OCI-LY7 (cell line): ENCODE results near the gene JPH2. TPM values are rescaled to one million over a fixed set of nuclear protein-coding genes. Genes with fewer than 3 reads are reported as not detected.

ENCODE experiments used
- BruUV-seq: library from RNA; stranded (reverse); fragments of 400-500 nt; replicated peaks from 2 replicates; lab custom pipeline; 2021; lab: Mats Ljungman, UMichigan
- CTCF ChIA-PET: fragments of 300-600 bp; sonication (Branson Sonifier 250); formaldehyde crosslinking; loops from one replicate; lab custom pipeline; 2022; ENCODE audit warnings: antibody characterized with exemption; ENCODE audit not compliant: unreplicated experiment; lab: Charles Lee
- POLR2A ChIA-PET: fragments of 300-600 bp; sonication (Branson Sonifier 250); formaldehyde crosslinking; loops from one replicate; lab custom pipeline; 2022; ENCODE audit warnings: antibody characterized with exemption; lab: Charles Lee
- DNase-seq: peaks from one replicate; pipeline ENCODE4 v3.0.0-alpha.2; 2015; ENCODE audit warnings: low spot score
- H2AFZ ChIP-seq: fragments of 200-600 bp; sonication (generic), shearing (Covaris generic); 2 replicates; pipeline ENCODE4 v1.6.1; 2014; ENCODE audit warnings: mild to moderate bottlenecking, antibody characterized with exemption, low read length, moderate library complexity
- H3K27ac ChIP-seq: fragments of 200-600 bp; sonication (generic); 2 replicates; pipeline ENCODE4 v1.5.1; 2014; ENCODE audit warnings: mixed run types, low read depth, mild to moderate bottlenecking, moderate library complexity, low read length, inconsistent platforms; ENCODE audit not compliant: poor library complexity, severe bottlenecking
- H3K36me3 ChIP-seq: fragments of 200-600 bp; sonication (generic); 2 replicates; pipeline ENCODE4 v1.6.1; 2014; ENCODE audit warnings: mild to moderate bottlenecking, antibody characterized with exemption, low read length, moderate library complexity, mixed read lengths; ENCODE audit not compliant: insufficient read depth
- H3K4me1 ChIP-seq: fragments of 200-600 bp; sonication (generic); 2 replicates; pipeline ENCODE4 v1.5.1; 2014; ENCODE audit warnings: mild to moderate bottlenecking, low read length; ENCODE audit not compliant: insufficient read depth, poor library complexity, severe bottlenecking
- H3K4me2 ChIP-seq: fragments of 200-600 bp; sonication (generic); 2 replicates; pipeline ENCODE4 v1.6.1; 2014; ENCODE audit warnings: mild to moderate bottlenecking, low read length
- H3K4me3 ChIP-seq: fragments of 200-600 bp; sonication (generic); 2 replicates; pipeline ENCODE4 v1.5.1; 2014; ENCODE audit warnings: mild to moderate bottlenecking, low read depth, low read length; ENCODE audit not compliant: poor library complexity, severe bottlenecking
- H3K79me2 ChIP-seq: fragments of 200-600 bp; sonication (generic); 2 replicates; pipeline ENCODE4 v1.6.1; 2016; ENCODE audit warnings: low read depth, mild to moderate bottlenecking, low read length, moderate library complexity, mixed read lengths; ENCODE audit not compliant: insufficient read depth
- H3K9me2 ChIP-seq: fragments of 200-600 bp; sonication (generic); 2 replicates; pipeline ENCODE4 v1.6.1; 2016; ENCODE audit warnings: mild to moderate bottlenecking, low read length, mixed read lengths; ENCODE audit not compliant: insufficient read depth
- H3K9me3 ChIP-seq: fragments of 200-600 bp; sonication (generic); 2 replicates; pipeline ENCODE4 v1.6.1; 2014; ENCODE audit warnings: mild to moderate bottlenecking, mixed run types, low read length, mixed read lengths
- H4K20me1 ChIP-seq: fragments of 200-600 bp; sonication (generic); 2 replicates; pipeline ENCODE4 v1.6.1; 2014; ENCODE audit warnings: mild to moderate bottlenecking, antibody characterized with exemption, low read length, moderate library complexity, mixed read lengths; ENCODE audit not compliant: insufficient read depth
- EZH2phosphoT487 ChIP-seq: fragments of 200-600 bp; sonication (generic); IDR thresholded peaks from 2 replicates; pipeline ENCODE4 v1.6.1; 2018; ENCODE audit warnings: low read depth, borderline replicate concordance, mild to moderate bottlenecking, mixed run types, antibody characterized with exemption, low read length, moderate library complexity, mixed read lengths
- intact Hi-C: fragments of 100-400 bp; cut with micrococcal nuclease; formaldehyde crosslinking; loops from one replicate; pipeline ENCODE4 v1.10.0; 2022; ENCODE audit not compliant: unreplicated experiment
- total RNA-seq, 2 experiments: library from RNA; depleted of rRNA in 1 of 2; stranded (reverse); fragments of >200 nt in 1 of 2; shearing (Covaris generic) in 1 of 2; gene quantifications; 2 replicates each; pipeline ENCODE4 v1.2.3, GENCODE V29; 2014 to 2022
- TF ChIP-seq, protein P1 (sequence below): fragments of 200-600 bp; sonication (generic); conservative IDR thresholded peaks from 2 replicates; pipeline ENCODE4 v1.5.1; 2014; ENCODE audit warnings: mild to moderate bottlenecking, antibody characterized with exemption, low read length, moderate library complexity, mixed read lengths

JPH2 gene
- total RNA-seq, 2 experiments from 2014 or later = not detected

DNA sequence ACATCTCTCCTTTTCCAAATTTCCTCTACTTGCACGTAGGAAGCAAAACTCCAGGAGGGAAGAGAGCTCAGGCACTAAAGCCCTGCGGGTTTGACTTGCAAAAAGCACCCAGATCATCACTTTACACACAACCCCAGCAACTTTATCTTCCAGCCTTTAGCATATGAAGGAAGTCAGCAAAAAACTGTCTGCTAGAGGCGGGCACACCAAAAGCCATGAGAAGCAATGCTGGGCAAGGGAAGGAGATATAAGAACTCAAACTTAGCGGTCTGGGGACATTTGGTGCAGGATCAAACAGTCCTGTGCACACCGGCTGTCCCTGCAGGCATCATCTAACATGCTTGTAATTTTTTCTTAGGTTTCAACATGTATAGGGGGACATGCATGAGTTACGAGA lies 113.3 kb downstream of the JPH2 start:
- no peak overlapping the region for H3K4me3 ChIP-seq
- ChIA-PET POLR2A (no interaction called here), CTCF (no interaction called here)
- H3K4me1 ChIP-seq = no peaks in the 10 kb centered on the region
- H3K9me2 ChIP-seq = no peaks in the 10 kb centered on the region
- no peaks in the 10 kb centered on the region for H3K79me2 ChIP-seq
- no peak overlapping the region for H3K4me2 ChIP-seq
- no peak overlapping the region for H2AFZ ChIP-seq
- DNase-seq = no peak
- H3K36me3 ChIP-seq = no peaks in the 10 kb centered on the region
- no peak overlapping the region for H3K27ac ChIP-seq
- no TSS peak for BruUV-seq
- TF ChIP-seq, protein P1, sequence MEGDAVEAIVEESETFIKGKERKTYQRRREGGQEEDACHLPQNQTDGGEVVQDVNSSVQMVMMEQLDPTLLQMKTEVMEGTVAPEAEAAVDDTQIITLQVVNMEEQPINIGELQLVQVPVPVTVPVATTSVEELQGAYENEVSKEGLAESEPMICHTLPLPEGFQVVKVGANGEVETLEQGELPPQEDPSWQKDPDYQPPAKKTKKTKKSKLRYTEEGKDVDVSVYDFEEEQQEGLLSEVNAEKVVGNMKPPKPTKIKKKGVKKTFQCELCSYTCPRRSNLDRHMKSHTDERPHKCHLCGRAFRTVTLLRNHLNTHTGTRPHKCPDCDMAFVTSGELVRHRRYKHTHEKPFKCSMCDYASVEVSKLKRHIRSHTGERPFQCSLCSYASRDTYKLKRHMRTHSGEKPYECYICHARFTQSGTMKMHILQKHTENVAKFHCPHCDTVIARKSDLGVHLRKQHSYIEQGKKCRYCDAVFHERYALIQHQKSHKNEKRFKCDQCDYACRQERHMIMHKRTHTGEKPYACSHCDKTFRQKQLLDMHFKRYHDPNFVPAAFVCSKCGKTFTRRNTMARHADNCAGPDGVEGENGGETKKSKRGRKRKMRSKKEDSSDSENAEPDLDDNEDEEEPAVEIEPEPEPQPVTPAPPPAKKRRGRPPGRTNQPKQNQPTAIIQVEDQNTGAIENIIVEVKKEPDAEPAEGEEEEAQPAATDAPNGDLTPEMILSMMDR = no peak
- no peak for TF ChIP-seq EZH2phosphoT487
- H4K20me1 ChIP-seq = no peaks in the 10 kb centered on the region
- H3K9me3 ChIP-seq = no peaks in the 10 kb centered on the region
- intact Hi-C loops = no loop called here

GRCh38 chr20:44073011-44073674 lies 113.8 kb downstream of the JPH2 start:
- Histone ChIP-seq H3K27ac (no peak overlapping the region), H3K4me1 (no peaks in the 10 kb centered on the region)
- no peak for DNase-seq

More at GRCh38 chr20:44073011-44073674, 113.8 kb downstream of the JPH2 start:
- Histone ChIP-seq H3K79me2 (no peaks in the 10 kb centered on the region), H4K20me1 (no peaks in the 10 kb centered on the region), H3K4me2 (no peak overlapping the region), H2AFZ (no peak overlapping the region), H3K9me3 (no peaks in the 10 kb centered on the region), H3K4me3 (no peak overlapping the region), H3K36me3 (no peaks in the 10 kb centered on the region), H3K9me2 (no peaks in the 10 kb centered on the region)
- ChIA-PET CTCF (no interaction called here), POLR2A (interaction anchor here (0.6 kb wide), 1 partner anchor 8 kb away, joined by 3 read pairs; no protein-coding TSS in a partner anchor)
- intact Hi-C loops = no loop called here
- TF ChIP-seq, protein P1 = no peak
- no peak for TF ChIP-seq EZH2phosphoT487
- no TSS peak for BruUV-seq
